ENCODE results near the gene NDUFC2.
"Not testable (repeated sequence)": the region's sequence is repeated elsewhere in the genome, so short reads cannot be mapped to it uniquely, and the experiment has no call there.

Gene NDUFC2

DNA sequence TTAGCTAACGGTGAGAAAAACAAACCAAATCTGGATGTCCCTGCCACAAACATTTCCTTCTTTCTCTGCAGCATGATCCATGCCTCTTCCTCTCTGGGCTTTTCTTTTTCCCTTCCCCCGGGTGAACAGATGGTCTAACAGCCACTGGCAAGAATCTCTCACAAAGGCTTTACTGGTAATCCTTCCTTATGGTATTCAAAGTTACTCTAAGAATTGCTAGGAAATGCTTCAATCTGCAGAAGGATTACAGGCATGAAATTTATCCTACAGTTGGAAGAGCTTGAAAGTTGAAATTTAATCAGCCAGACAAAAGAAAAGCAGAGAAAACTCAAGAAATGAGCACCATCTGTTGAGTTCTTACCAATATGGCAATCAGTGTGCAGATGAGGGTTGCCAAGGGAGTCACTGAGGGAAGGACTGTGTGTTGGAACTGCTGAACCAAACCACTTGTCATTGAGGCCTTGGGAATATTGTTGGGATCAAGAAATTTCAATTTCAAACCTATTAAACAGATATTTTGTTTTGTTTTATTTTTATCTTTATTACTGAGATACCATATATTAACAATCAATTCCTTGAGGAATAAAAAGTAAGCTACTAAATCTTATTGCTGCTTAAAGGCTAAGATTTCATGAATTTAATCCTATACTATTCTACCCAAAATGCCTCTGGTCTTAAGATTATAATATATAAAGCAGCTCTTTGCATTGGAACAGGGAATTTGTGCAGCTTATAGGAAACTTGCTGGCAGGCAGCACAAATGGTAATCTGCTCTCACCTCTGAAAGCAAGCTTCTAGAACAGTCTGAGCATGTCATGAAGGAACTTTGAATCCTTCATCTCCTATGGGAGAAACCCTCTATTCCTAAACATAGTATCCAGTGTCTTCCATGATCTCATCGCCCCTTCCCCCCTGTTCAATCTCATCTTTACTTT is 29.7 kb upstream of the NDUFC2 start:
- TF ChIP-seq, protein P1, sequence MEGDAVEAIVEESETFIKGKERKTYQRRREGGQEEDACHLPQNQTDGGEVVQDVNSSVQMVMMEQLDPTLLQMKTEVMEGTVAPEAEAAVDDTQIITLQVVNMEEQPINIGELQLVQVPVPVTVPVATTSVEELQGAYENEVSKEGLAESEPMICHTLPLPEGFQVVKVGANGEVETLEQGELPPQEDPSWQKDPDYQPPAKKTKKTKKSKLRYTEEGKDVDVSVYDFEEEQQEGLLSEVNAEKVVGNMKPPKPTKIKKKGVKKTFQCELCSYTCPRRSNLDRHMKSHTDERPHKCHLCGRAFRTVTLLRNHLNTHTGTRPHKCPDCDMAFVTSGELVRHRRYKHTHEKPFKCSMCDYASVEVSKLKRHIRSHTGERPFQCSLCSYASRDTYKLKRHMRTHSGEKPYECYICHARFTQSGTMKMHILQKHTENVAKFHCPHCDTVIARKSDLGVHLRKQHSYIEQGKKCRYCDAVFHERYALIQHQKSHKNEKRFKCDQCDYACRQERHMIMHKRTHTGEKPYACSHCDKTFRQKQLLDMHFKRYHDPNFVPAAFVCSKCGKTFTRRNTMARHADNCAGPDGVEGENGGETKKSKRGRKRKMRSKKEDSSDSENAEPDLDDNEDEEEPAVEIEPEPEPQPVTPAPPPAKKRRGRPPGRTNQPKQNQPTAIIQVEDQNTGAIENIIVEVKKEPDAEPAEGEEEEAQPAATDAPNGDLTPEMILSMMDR (IDR thresholded peaks at IDR 0.05; ENCODE audit: control insufficient read depth, insufficient read depth, low read depth, low read length, missing control alignments), result no peak
- no peak for DNase-seq (ENCODE audit: low read depth)
- no peak overlapping the region for H3K4me3 ChIP-seq (ENCODE audit: control insufficient read depth, low read depth, low read length)

GRCh38 chr11:78100676-78101472 is 21.2 kb upstream of the NDUFC2 start:
- TF ChIP-seq, protein P1 (IDR thresholded peaks at IDR 0.05; ENCODE audit: control insufficient read depth, insufficient read depth, low read depth, low read length, missing control alignments), result no peak
- DNase-seq (ENCODE audit: low read depth), result no peak
- no peak overlapping the region for H3K4me3 ChIP-seq (ENCODE audit: control insufficient read depth, low read depth, low read length)

DNA sequence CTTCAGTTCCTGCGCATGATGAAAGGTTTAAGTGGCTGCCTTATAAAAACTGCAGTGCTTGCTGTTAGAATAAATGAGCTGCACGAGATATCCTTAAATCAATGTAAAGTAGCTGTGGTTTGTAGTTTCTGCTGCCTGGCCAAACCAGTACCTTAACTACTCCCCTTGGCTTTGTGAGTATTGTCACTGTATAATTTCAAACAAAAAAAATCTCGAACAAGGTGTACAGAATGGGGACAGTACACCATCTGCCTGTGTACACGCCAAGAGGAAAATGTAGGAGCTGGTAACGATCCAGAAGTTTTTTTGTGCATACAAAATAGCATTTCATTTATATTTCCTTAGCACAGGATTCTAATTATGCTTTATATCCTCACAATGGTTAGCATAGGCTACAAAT is 20.6 kb upstream of the NDUFC2 start:
- DNase-seq (ENCODE audit: low read depth), result no peak
- TF ChIP-seq, protein P1 (IDR thresholded peaks at IDR 0.05; ENCODE audit: control insufficient read depth, insufficient read depth, low read depth, low read length, missing control alignments), result no peak
- no peak overlapping the region for H3K4me3 ChIP-seq (ENCODE audit: control insufficient read depth, low read depth, low read length)

DNA sequence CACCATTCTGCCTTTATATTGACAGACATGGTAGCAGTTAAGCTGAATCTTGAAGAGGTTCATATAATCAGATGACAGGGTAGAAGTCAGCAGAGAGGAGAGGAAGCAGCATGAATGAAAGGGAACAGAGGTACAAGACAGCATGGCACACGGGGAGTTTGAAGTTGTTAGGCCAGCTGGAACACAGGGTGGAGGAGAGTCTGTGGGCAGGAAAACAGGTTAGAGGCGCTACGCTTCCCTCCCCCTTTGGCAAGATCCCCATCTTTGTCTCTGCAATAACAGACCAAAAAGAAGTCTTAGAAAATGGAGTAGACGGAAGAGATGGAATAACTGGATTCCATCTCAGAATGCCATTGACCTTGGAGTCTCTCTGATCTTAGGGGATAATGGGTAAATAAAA is 20.0 kb upstream of the NDUFC2 start:
- H3K4me3 ChIP-seq (ENCODE audit: control insufficient read depth, low read depth, low read length), result no peak overlapping the region
- no peak for DNase-seq (ENCODE audit: low read depth)
- TF ChIP-seq, protein P1 (IDR thresholded peaks at IDR 0.05; ENCODE audit: control insufficient read depth, insufficient read depth, low read depth, low read length, missing control alignments), result no peak

DNA sequence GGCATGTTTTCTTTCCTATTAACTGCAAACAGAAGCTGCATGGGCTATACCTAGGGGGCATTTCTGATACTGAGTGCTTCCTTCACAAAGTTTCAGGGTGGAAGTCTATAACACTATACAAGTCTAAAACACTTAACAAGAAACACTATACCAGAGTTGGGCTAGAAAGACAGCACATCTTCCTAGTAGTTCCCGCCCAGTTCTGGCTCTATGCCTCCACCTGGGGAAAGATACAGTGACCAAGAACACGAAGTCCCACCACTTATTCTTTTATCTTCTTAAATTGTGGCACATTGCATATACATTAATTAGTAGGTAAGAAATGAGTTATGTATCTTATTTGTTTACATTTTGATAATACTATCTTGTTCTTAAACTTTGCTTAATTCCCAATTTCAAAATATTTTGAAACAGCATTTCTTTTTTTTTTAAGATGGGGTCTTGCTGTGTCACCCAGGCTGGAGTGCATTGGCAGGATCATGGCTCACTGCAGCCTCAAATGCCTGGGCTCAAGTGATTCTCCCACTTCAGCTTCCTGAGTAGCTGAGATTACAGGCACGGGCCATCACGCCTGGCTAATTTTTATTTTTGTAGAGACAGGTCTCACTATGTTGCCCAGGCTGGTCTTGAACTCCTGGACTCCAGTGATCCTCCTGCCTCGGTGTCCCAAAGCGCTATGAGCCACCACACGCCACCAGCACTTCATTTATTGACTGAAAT is 18.2 kb upstream of the NDUFC2 start:
- TF ChIP-seq, protein P1 (IDR thresholded peaks at IDR 0.05; ENCODE audit: control insufficient read depth, insufficient read depth, low read depth, low read length, missing control alignments), result no peak
- no peak overlapping the region for H3K4me3 ChIP-seq (ENCODE audit: control insufficient read depth, low read depth, low read length)
- DNase-seq (ENCODE audit: low read depth), result no peak

DNA sequence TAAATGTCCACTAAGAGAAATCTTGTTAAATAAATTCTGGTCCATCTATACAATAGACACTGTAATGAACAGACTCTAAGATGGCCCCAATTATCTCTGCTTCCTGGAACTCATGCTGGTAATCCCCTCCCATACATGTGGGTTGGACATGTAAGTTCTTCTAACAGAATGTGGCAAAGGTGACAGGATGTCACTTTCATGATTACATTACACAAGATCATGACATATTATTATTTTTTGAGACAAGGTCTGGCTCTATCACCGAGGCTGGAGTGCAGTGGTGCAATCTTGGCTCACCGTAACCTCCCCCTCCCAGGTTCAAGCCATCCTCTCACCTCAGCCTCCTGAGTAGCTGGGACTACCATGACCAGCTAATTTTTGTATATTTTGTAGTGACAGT is 14.6 kb upstream of the NDUFC2 start:
- no peak overlapping the region for H3K4me3 ChIP-seq (ENCODE audit: control insufficient read depth, low read depth, low read length)
- TF ChIP-seq, protein P1 (IDR thresholded peaks at IDR 0.05; ENCODE audit: control insufficient read depth, insufficient read depth, low read depth, low read length, missing control alignments), result no peak
- no peak for DNase-seq (ENCODE audit: low read depth)

GRCh38 chr11:78086521-78087074 is 6.9 kb upstream of the NDUFC2 start:
- not testable (repeated sequence) for DNase-seq (ENCODE audit: low read depth)

More at GRCh38 chr11:78086521-78087074, 6.9 kb upstream of the NDUFC2 start:
- not testable (repeated sequence) for H3K4me3 ChIP-seq (ENCODE audit: control insufficient read depth, low read depth, low read length)

All from AG09309 (cell line).